Sigmoid colon (tissue), 7 donors: ENCODE results near the gene GLCCI1. TPM values are rescaled to one million over a fixed set of nuclear protein-coding genes. Genes with fewer than 3 reads are reported as not detected.

ENCODE experiments used
- DNase-seq: peaks from one replicate; pipeline ENCODE4 v3.0.0-alpha.2; 2019
- H3K27ac ChIP-seq, 4 donors: fragments of 200-600 bp; sonication (generic); one replicate each; pipeline ENCODE4 v1.5.1; 2016 to 2019; ENCODE audit warnings: mild to moderate bottlenecking in 1 of 4
- H3K27me3 ChIP-seq, 3 donors: fragments of 200-600 bp; sonication (generic); one replicate each; pipeline ENCODE4 v1.5.1; 2019; ENCODE audit warnings: mild to moderate bottlenecking in 1 of 3
- H3K36me3 ChIP-seq, 4 donors: fragments of 200-600 bp; sonication (generic); one replicate each; pipeline ENCODE4 v1.5.1; 2016 to 2019
- H3K4me1 ChIP-seq, 4 donors: fragments of 200-600 bp; sonication (generic); one replicate each; pipeline ENCODE4 v1.5.1; 2017 to 2019
- H3K4me3 ChIP-seq, 4 donors: fragments of 200-600 bp; sonication (generic); one replicate each; pipeline ENCODE4 v1.5.1; 2017 to 2019; ENCODE audit warnings: mild to moderate bottlenecking in 2 of 4, moderate library complexity in 1 of 4
- H3K9me3 ChIP-seq, 4 donors: fragments of 200-600 bp in 3 of 4; sonication (generic) in 3 of 4; one replicate each; pipeline versions ENCODE4 v1.5.1 to v1.6.1; 2013 to 2019
- CTCF ChIP-seq, 4 experiments: fragments of 450-650 bp in 3 of 4; fragments of 200-600 bp in 1 of 4; IDR thresholded peaks; one replicate each; pipeline ENCODE4 v1.5.1; 2016 to 2019; ENCODE audit warnings: antibody characterized with exemption in 4 of 4, mild to moderate bottlenecking in 3 of 4, moderate library complexity in 2 of 4
- EP300 ChIP-seq, 4 donors: sonication (generic); formaldehyde crosslinking; IDR thresholded peaks; one replicate each; pipeline ENCODE4 v1.6.1; 2017; ENCODE audit warnings: antibody characterized with exemption in 4 of 4
- POLR2A ChIP-seq, 2 donors: fragments of 450-650 bp; IDR thresholded peaks; one replicate each; pipeline ENCODE4 v1.6.1; 2016; ENCODE audit warnings: antibody characterized with exemption in 2 of 2, mild to moderate bottlenecking in 2 of 2, moderate library complexity in 2 of 2
- POLR2AphosphoS5 ChIP-seq, 4 donors: sonication (generic); formaldehyde crosslinking; IDR thresholded peaks; one replicate each; pipeline ENCODE4 v1.6.1; 2017; ENCODE audit warnings: antibody characterized with exemption in 4 of 4
- WGBS, 2 donors: extraction: QIAGEN DNeasy Blood & Tissue Kit; methylation state at CpG; one replicate each; pipeline ENCODE4 v1.1.7; 2013; 5-methylcytosine and 5-hydroxymethylcytosine counted together
- intact Hi-C: fragments of 100-400 bp; cut with DNase I; formaldehyde crosslinking; loops from one replicate; pipeline ENCODE4 v1.15.1; 2023
- polyA plus RNA-seq, 3 donors: library from polyadenylated mRNA; stranded (reverse); fragments of 200-250 nt; gene quantifications; one replicate each; pipeline ENCODE4 v1.2.3, GENCODE V29; 2013
- total RNA-seq, 4 donors: library from RNA; depleted of rRNA; stranded (reverse); fragments of >200 nt; gene quantifications; one replicate each; pipeline ENCODE4 v1.1.0, GENCODE V29; 2016
- donor health status: healthy with polysubstance abuse.
- donor health status: Bipolar disorder and iron deficiency.
- donor health status: healthy.

GLCCI1 gene
- total and polyA plus RNA-seq, 7 donors = 1.4 to 17.7 (median 6.1) TPM

- no peaks in the 10 kb centered on the region for H3K27me3 ChIP-seq
- WGBS, 2 donors = 95 to 96% methylated on average over 2 of the region's 2 CpGs
- H3K4me1 ChIP-seq = no peaks in the 10 kb centered on the region
- no peak overlapping the region for H3K4me3 ChIP-seq
- no peaks in the 10 kb centered on the region for H3K36me3 ChIP-seq
- TF ChIP-seq POLR2AphosphoS5 (IDR thresholded peaks at IDR 0.05) (no peak), CTCF (IDR thresholded peaks at IDR 0.05) (no peak), POLR2A (IDR thresholded peaks at IDR 0.05) (no peak), EP300 (IDR thresholded peaks at IDR 0.05) (no peak)
- intact Hi-C loops = no loop called here
- no peak overlapping the region for H3K27ac ChIP-seq
- H3K9me3 ChIP-seq = no peaks in the 10 kb centered on the region
- DNase-seq = no peak
These were observed 11.1 kb upstream of the GLCCI1 start for GRCh38 chr7:7957513-7957912.

DNA sequence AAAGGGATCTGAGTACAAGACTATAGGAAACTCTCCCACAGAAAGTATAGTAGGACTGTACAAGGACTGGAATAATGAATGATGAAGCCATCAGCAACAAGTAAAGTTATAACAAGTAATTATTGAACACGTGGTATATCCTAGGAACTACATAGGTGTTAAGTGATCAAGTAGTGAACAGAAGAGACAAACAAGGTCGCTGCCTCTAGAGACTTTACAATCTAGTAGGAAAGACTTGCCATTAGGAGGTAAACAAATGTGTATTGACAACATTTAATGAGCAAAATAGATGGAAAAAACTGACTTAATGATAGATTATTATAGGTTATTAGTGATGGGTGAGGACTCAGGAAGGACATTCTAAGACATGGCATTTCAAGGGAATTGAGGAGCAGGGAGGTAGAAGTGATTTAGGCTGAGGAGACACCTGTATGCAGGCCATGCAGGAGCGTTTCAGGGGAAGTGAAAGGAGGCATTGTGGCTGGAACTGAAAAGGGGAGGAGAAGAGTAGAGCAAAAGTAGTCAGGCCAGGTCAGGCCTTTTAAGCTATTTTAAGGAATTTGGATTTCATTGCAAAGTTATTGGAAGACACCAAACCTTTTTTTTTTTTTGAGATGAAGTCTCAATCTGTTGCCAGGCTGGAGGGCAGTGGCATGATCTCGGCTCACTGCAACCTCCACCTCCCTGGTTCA, 8.5 kb upstream of the GLCCI1 start:
- Histone ChIP-seq H3K4me1 (no peaks in the 10 kb centered on the region), H3K27ac (no peak overlapping the region), H3K4me3 (no peak overlapping the region), H3K36me3 (no peaks in the 10 kb centered on the region), H3K27me3 (no peaks in the 10 kb centered on the region), H3K9me3 (no peaks in the 10 kb centered on the region)
- TF ChIP-seq CTCF (IDR thresholded peaks at IDR 0.05) (no peak), EP300 (IDR thresholded peaks at IDR 0.05) (no peak), POLR2A (IDR thresholded peaks at IDR 0.05) (no peak), POLR2AphosphoS5 (IDR thresholded peaks at IDR 0.05) (no peak)
- 88 to 92% methylated on average over 4 of the region's 4 CpGs for WGBS, 2 donors
- intact Hi-C loops = loop anchor here (10.0 kb wide), 2 partner anchors 315 to 775 kb away; partner anchors contain the start of genes C1GALT1 and UMAD1
- DNase-seq = no peak

GRCh38 chr7:7962851-7963250, 5.7 kb upstream of the GLCCI1 start:
- 89% methylated on average over 3 of the region's 3 CpGs for WGBS, 2 donors
- DNase-seq = no peak
- Histone ChIP-seq H3K4me1 (no peaks in the 10 kb centered on the region), H3K36me3 (no peaks in the 10 kb centered on the region), H3K27me3 (no peaks in the 10 kb centered on the region), H3K27ac (no peak overlapping the region), H3K4me3 (no peak overlapping the region), H3K9me3 (no peaks in the 10 kb centered on the region)
- TF ChIP-seq POLR2A (IDR thresholded peaks at IDR 0.05) (no peak), CTCF (IDR thresholded peaks at IDR 0.05) (no peak), EP300 (IDR thresholded peaks at IDR 0.05) (no peak), POLR2AphosphoS5 (IDR thresholded peaks at IDR 0.05) (no peak)
- intact Hi-C loops = loop anchor here (10.0 kb wide), 2 partner anchors 318 to 778 kb away; partner anchors contain the start of genes C1GALT1 and UMAD1

GRCh38 chr7:7964250-7964649, 4.3 kb upstream of the GLCCI1 start:
- Histone ChIP-seq H3K27ac (no peak overlapping the region), H3K4me1 (no peaks in the 10 kb centered on the region), H3K4me3 (no peak overlapping the region), H3K27me3 (no peaks in the 10 kb centered on the region), H3K36me3 (no peaks in the 10 kb centered on the region), H3K9me3 (no peaks in the 10 kb centered on the region)
- 79 to 95% methylated on average over 2 of the region's 2 CpGs for WGBS, 2 donors
- no peak for DNase-seq
- no peak for TF ChIP-seq POLR2AphosphoS5 (IDR thresholded peaks at IDR 0.05)
- no peak for TF ChIP-seq CTCF (IDR thresholded peaks at IDR 0.05)
- TF ChIP-seq POLR2A (IDR thresholded peaks at IDR 0.05) = no peak
- TF ChIP-seq EP300 (IDR thresholded peaks at IDR 0.05) = no peak
- intact Hi-C loops = loop anchor here (10.0 kb wide), 2 partner anchors 319 to 779 kb away; partner anchors contain the start of genes C1GALT1 and UMAD1
